SK-N-SH treated with all-trans-retinoic acid at 6 μM for 48 hours (cell line): ENCODE results near the gene SLC22A4.

ENCODE experiments used
- ATAC-seq: fragments of 200-7000 bp; cut with Tn5 transposase; 3 replicates; pipeline ENCODE4 v1.9.1; 2020; ENCODE audit warnings: mild to moderate bottlenecking, moderate library complexity
- ARNTL ChIP-seq: fragments of 450-650 bp; formaldehyde crosslinking; IDR thresholded peaks from 2 replicates; pipeline ENCODE4 v1.5.0; 2020; ENCODE audit warnings: low read depth, mild to moderate bottlenecking, moderate library complexity, borderline replicate concordance
- CSDC2 ChIP-seq: fragments of 250-450 bp; sonication (Bioruptor Pico); IDR thresholded peaks from 2 replicates; pipeline ENCODE4 v1.5.0; 2020; ENCODE audit warnings: mild to moderate bottlenecking, moderate library complexity
- ESRRG ChIP-seq: fragments of 250-450 bp; sonication (Bioruptor Pico); IDR thresholded peaks from 2 replicates; pipeline ENCODE4 v1.6.1; 2021; ENCODE audit warnings: mild to moderate bottlenecking
- GLIS3 ChIP-seq: fragments of 250-450 bp; sonication (Bioruptor Pico); IDR thresholded peaks from 2 replicates; pipeline ENCODE4 v1.5.0; 2020; ENCODE audit warnings: mild to moderate bottlenecking, moderate library complexity
- ISL1 ChIP-seq: fragments of 250-450 bp; sonication (Bioruptor Pico); IDR thresholded peaks from 2 replicates; pipeline ENCODE4 v2.1.2; 2022; ENCODE audit warnings: mild to moderate bottlenecking, moderate library complexity
- OSR1 ChIP-seq: fragments of 250-450 bp; sonication (Bioruptor Pico); IDR thresholded peaks from 2 replicates; pipeline ENCODE4 v1.8.0; 2022; ENCODE audit warnings: moderate library complexity, mild to moderate bottlenecking, inconsistent platforms
- PPARA ChIP-seq: fragments of 250-450 bp; sonication (Bioruptor Pico); IDR thresholded peaks from 2 replicates; pipeline ENCODE4 v1.5.0; 2020; ENCODE audit warnings: mild to moderate bottlenecking, borderline replicate concordance
- RARB ChIP-seq: fragments of 250-450 bp; sonication (Bioruptor Pico); IDR thresholded peaks from 2 replicates; pipeline ENCODE4 v1.8.0; 2021; ENCODE audit warnings: mild to moderate bottlenecking, moderate library complexity
- SNAI2 ChIP-seq: fragments of 250-450 bp; sonication (Bioruptor Pico); IDR thresholded peaks from 2 replicates; pipeline ENCODE4 v1.5.0; 2020; ENCODE audit warnings: mild to moderate bottlenecking, moderate library complexity
- TCF4 ChIP-seq: fragments of 250-450 bp; sonication (Bioruptor Pico); IDR thresholded peaks from 2 replicates; pipeline ENCODE4 v1.8.0; 2021; ENCODE audit warnings: mild to moderate bottlenecking, moderate library complexity, borderline replicate concordance
- TOX ChIP-seq: fragments of 250-450 bp; sonication (Bioruptor Pico); IDR thresholded peaks from 2 replicates; pipeline ENCODE4 v1.8.0; 2021; ENCODE audit warnings: mild to moderate bottlenecking, moderate library complexity, borderline replicate concordance
- ZC3H10 ChIP-seq: fragments of 250-450 bp; sonication (Bioruptor Pico); IDR thresholded peaks from 2 replicates; pipeline ENCODE4 v1.5.1; 2021; ENCODE audit warnings: mild to moderate bottlenecking, moderate library complexity
- ZFP3 ChIP-seq: fragments of 250-450 bp; sonication (Bioruptor Pico); IDR thresholded peaks from 2 replicates; pipeline ENCODE4 v1.5.0; 2020; ENCODE audit warnings: mild to moderate bottlenecking, moderate library complexity
- ZFP30 ChIP-seq: fragments of 450-650 bp; formaldehyde crosslinking; IDR thresholded peaks from 2 replicates; pipeline ENCODE4 v1.5.0; 2022; ENCODE audit warnings: mild to moderate bottlenecking, moderate library complexity
- ZNF565 ChIP-seq: fragments of 450-650 bp; formaldehyde crosslinking; conservative IDR thresholded peaks from 2 replicates; pipeline ENCODE4 v1.5.0; 2020; ENCODE audit warnings: low read depth, mild to moderate bottlenecking, moderate library complexity
- ZNF70 ChIP-seq: fragments of 450-650 bp; formaldehyde crosslinking; IDR thresholded peaks from 2 replicates; pipeline ENCODE4 v1.5.0; 2020; ENCODE audit warnings: mild to moderate bottlenecking, moderate library complexity
- ZNF8 ChIP-seq: fragments of 450-650 bp; formaldehyde crosslinking; IDR thresholded peaks from 2 replicates; pipeline ENCODE4 v1.5.0; 2020; ENCODE audit warnings: mild to moderate bottlenecking, moderate library complexity
- TF ChIP-seq, protein P1 (sequence below): fragments of 250-450 bp; sonication (Bioruptor Pico); IDR thresholded peaks from 2 replicates; pipeline ENCODE4 v1.8.0; 2021; ENCODE audit warnings: low read depth, mild to moderate bottlenecking, moderate library complexity, borderline replicate concordance
- TF ChIP-seq, protein P2 (sequence below): fragments of 250-450 bp; sonication (Bioruptor Pico); IDR thresholded peaks from 2 replicates; pipeline ENCODE4 v1.5.1; 2020; ENCODE audit warnings: low read depth, mild to moderate bottlenecking, moderate library complexity
- TF ChIP-seq, protein P3 (sequence below): fragments of 250-450 bp; sonication (Bioruptor Pico); IDR thresholded peaks from 2 replicates; pipeline ENCODE4 v1.5.1; 2021; ENCODE audit warnings: mild to moderate bottlenecking, moderate library complexity

Gene SLC22A4

DNA sequence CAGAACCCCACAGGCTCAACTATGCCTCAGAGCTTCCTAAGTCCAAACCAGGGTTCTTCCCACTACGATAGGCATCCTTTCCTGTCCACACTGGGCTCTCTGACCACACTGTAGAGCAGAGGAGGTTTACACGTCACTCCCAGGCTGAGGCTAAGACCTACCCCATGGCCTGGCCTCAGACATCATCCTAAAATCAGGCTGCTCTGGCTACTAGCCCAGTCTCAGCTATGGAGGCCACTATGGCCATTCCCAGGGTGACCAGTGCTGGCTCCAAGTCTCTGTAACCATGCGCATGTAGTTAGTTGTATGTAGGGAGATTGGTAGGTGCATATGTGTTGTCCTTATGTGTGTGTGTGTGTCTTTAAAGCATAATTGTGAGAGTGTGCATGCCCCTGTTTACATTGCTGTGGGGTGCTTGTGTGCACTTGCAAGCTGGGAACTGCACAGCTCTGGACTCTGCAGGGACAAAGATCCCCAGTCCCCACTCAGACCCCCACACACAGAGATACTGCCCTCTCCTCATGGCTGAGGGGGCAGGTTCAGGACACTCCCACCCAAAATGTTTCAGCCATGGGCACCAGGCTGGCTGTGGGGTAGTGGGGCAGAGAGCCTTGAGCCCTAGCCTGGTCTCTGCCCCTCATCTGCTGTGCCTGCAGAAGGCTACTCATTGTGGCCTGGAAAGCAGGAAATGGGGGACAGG is 24.4 kb upstream of the SLC22A4 start:
- TF ChIP-seq, protein P1, sequence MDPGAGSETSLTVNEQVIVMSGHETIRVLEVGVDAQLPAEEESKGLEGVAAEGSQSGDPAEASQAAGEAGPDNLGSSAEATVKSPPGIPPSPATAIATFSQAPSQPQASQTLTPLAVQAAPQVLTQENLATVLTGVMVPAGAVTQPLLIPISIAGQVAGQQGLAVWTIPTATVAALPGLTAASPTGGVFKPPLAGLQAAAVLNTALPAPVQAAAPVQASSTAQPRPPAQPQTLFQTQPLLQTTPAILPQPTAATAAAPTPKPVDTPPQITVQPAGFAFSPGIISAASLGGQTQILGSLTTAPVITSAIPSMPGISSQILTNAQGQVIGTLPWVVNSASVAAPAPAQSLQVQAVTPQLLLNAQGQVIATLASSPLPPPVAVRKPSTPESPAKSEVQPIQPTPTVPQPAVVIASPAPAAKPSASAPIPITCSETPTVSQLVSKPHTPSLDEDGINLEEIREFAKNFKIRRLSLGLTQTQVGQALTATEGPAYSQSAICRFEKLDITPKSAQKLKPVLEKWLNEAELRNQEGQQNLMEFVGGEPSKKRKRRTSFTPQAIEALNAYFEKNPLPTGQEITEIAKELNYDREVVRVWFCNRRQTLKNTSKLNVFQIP (CRISPR knock-in tag), result no peak
- ATAC-seq, result no peak

DNA sequence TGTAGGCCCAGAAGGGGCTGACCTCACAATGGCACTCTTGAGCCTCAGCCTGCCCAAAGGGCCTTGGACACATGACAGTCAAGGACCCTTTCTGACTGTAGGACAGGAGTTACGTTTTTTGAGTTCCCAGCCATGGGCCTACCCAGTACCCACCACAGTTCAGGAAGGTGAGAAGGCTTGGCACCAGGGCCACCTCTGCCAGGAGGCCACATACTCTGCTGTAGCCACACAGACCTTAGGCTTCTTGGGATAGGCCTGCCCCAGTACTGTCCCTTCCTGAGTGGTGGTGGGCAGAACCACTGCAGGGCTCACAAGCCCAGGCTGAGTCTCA is 23.9 kb upstream of the SLC22A4 start:
- TF ChIP-seq SNAI2 (CRISPR knock-in tag) (no peak), ESRRG (CRISPR knock-in tag) (no peak), ZNF70 (no peak), ARNTL (CRISPR knock-in tag) (no peak), ZC3H10 (no peak), ZNF8 (no peak), TCF4 (CRISPR knock-in tag) (no peak), CSDC2 (CRISPR knock-in tag) (no peak), RARB (no peak), ZFP3 (CRISPR knock-in tag) (no peak), PPARA (CRISPR knock-in tag) (no peak), GLIS3 (CRISPR knock-in tag) (no peak), OSR1 (CRISPR knock-in tag) (no peak), ZNF565 (CRISPR knock-in tag) (no peak), TOX (CRISPR knock-in tag) (no peak), ZFP30 (no peak)
- TF ChIP-seq, protein P1 (CRISPR knock-in tag), result no peak
- TF ChIP-seq, protein P2, sequence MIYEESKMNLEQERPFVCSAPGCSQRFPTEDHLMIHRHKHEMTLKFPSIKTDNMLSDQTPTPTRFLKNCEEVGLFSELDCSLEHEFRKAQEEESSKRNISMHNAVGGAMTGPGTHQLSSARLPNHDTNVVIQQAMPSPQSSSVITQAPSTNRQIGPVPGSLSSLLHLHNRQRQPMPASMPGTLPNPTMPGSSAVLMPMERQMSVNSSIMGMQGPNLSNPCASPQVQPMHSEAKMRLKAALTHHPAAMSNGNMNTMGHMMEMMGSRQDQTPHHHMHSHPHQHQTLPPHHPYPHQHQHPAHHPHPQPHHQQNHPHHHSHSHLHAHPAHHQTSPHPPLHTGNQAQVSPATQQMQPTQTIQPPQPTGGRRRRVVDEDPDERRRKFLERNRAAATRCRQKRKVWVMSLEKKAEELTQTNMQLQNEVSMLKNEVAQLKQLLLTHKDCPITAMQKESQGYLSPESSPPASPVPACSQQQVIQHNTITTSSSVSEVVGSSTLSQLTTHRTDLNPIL (CRISPR knock-in tag), result no peak
- TF ChIP-seq, protein P3, sequence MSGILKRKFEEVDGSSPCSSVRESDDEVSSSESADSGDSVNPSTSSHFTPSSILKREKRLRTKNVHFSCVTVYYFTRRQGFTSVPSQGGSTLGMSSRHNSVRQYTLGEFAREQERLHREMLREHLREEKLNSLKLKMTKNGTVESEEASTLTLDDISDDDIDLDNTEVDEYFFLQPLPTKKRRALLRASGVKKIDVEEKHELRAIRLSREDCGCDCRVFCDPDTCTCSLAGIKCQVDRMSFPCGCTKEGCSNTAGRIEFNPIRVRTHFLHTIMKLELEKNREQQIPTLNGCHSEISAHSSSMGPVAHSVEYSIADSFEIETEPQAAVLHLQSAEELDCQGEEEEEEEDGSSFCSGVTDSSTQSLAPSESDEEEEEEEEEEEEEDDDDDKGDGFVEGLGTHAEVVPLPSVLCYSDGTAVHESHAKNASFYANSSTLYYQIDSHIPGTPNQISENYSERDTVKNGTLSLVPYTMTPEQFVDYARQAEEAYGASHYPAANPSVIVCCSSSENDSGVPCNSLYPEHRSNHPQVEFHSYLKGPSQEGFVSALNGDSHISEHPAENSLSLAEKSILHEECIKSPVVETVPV (CRISPR knock-in tag), result no peak
- TF ChIP-seq, all 23 proteins: peak for 0
- ATAC-seq, result no peak

DNA sequence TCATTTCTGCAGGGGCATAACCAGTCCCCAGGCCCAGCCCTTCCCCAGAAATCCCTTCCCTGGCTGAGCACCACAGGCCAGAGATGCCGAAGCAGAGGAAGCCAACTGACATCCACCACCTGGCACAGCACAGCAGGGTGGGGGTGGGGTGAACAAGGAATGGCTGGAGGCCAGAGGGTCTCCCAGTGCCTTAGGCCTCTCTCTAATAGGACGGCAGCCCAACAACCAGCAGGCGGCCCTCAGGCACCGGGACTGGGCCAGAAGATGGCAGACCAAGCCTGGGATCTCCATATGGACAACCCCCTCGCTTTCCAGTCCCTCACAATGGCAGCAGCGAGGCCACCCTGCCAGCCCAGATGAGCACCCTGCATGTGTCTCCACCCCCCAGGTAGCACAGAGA is 23.5 kb upstream of the SLC22A4 start:
- TF ChIP-seq, protein P3 (CRISPR knock-in tag), result no peak
- no peak for TF ChIP-seq ISL1 (CRISPR knock-in tag)
- no peak for TF ChIP-seq TCF4 (CRISPR knock-in tag)
- TF ChIP-seq RARB, result no peak
- TF ChIP-seq ZFP3 (CRISPR knock-in tag), result no peak
- TF ChIP-seq SNAI2 (CRISPR knock-in tag), result no peak
- TF ChIP-seq, protein P2 (CRISPR knock-in tag), result no peak
- ATAC-seq, result no peak
